Posterior cingulate gyrus (tissue), 11 donors: Measurements from ENCODE around the gene ADAMTS19.

Experiments used
- DNase-seq, 10 donors: peaks; one replicate each; pipeline versions ENCODE4 v3.0.0 to v3.0.0-alpha.2; 2020 to 2021; ENCODE audit warnings: mixed read lengths in 3 of 10
- intact Hi-C: fragments of 100-400 bp; cut with DNase I; formaldehyde crosslinking; loops from one replicate; pipeline ENCODE4 v1.15.1; 2023

The ADAMTS19 gene

GRCh38 chr5:129465776-129466344 is 5.8 kb downstream of the ADAMTS19 start:
- intact Hi-C loops: loop anchor here (10.0 kb wide), 1 partner anchor 299 kb away; no protein-coding TSS in a partner anchor
- DNase-seq: no peak

GRCh38 chr5:129474544-129474943 is 14.4 kb downstream of the ADAMTS19 start:
- DNase-seq: no peak
- intact Hi-C loops: no loop called here

- no peak for DNase-seq
- intact Hi-C loops: no loop called here
Measured at GRCh38 chr5:129476751-129477150, 16.7 kb downstream of the ADAMTS19 start.

- DNase-seq: no peak
Measured at GRCh38 chr5:129477532-129477931, 17.4 kb downstream of the ADAMTS19 start.

GRCh38 chr5:129481161-129481560 is 21.1 kb downstream of the ADAMTS19 start:
- intact Hi-C loops: no loop called here
- no peak for DNase-seq

More at GRCh38 chr5:129477532-129477931, 17.4 kb downstream of the ADAMTS19 start:
- intact Hi-C loops: no loop called here

- intact Hi-C loops: no loop called here
Measured at GRCh38 chr5:129496421-129496820, 36.3 kb downstream of the ADAMTS19 start.

GRCh38 chr5:129496864-129497595 is 36.9 kb downstream of the ADAMTS19 start:
- intact Hi-C loops: no loop called here
- no peak for DNase-seq

More at GRCh38 chr5:129496421-129496820, 36.3 kb downstream of the ADAMTS19 start:
- DNase-seq: no peak

- DNase-seq: no peak
- intact Hi-C loops: no loop called here
Measured at GRCh38 chr5:129499208-129499852, 39.2 kb downstream of the ADAMTS19 start.

GRCh38 chr5:129500101-129500500 is 40.0 kb downstream of the ADAMTS19 start:
- DNase-seq: no peak
- intact Hi-C loops: no loop called here

- no peak for DNase-seq
- intact Hi-C loops: no loop called here
Measured at GRCh38 chr5:129506086-129506485, 46.0 kb downstream of the ADAMTS19 start.

- DNase-seq: no peak
- intact Hi-C loops: no loop called here
Measured at GRCh38 chr5:129506950-129507349, 46.9 kb downstream of the ADAMTS19 start.

GRCh38 chr5:129507527-129507926 is 47.4 kb downstream of the ADAMTS19 start:
- intact Hi-C loops: no loop called here
- no peak for DNase-seq

GRCh38 chr5:129508606-129509005 is 48.5 kb downstream of the ADAMTS19 start:
- DNase-seq: no peak
- intact Hi-C loops: no loop called here

GRCh38 chr5:129509363-129509975 is 49.4 kb downstream of the ADAMTS19 start:
- no peak for DNase-seq
- intact Hi-C loops: no loop called here

GRCh38 chr5:129511291-129511690 is 51.2 kb downstream of the ADAMTS19 start:
- intact Hi-C loops: no loop called here
- DNase-seq: no peak

GRCh38 chr5:129541051-129541450 is 81.0 kb downstream of the ADAMTS19 start:
- no peak for DNase-seq
- intact Hi-C loops: no loop called here

GRCh38 chr5:129541648-129542251 is 81.7 kb downstream of the ADAMTS19 start:
- DNase-seq: no peak
- intact Hi-C loops: no loop called here

- no peak for DNase-seq
- intact Hi-C loops: no loop called here
Measured at GRCh38 chr5:129547137-129547536, 87.0 kb downstream of the ADAMTS19 start.

GRCh38 chr5:129554134-129554904 is 94.2 kb downstream of the ADAMTS19 start:
- no peak for DNase-seq
- intact Hi-C loops: no loop called here

- intact Hi-C loops: no loop called here
- no peak for DNase-seq
Measured at GRCh38 chr5:129563585-129563984, 103.5 kb downstream of the ADAMTS19 start.
